Measurements from ENCODE around the gene TMEM220. TPM values are rescaled to one million over a fixed set of nuclear protein-coding genes. Genes with fewer than 3 reads are reported as not detected.
A peak's percentile ranks its signal among the peaks of the same experiment; 100 is the strongest.

TMEM220 gene
- total and polyA plus RNA-seq, 2 of the 4 experiments (the other 2 are of a cell fraction) = 1.1 to 1.9 TPM

DNA sequence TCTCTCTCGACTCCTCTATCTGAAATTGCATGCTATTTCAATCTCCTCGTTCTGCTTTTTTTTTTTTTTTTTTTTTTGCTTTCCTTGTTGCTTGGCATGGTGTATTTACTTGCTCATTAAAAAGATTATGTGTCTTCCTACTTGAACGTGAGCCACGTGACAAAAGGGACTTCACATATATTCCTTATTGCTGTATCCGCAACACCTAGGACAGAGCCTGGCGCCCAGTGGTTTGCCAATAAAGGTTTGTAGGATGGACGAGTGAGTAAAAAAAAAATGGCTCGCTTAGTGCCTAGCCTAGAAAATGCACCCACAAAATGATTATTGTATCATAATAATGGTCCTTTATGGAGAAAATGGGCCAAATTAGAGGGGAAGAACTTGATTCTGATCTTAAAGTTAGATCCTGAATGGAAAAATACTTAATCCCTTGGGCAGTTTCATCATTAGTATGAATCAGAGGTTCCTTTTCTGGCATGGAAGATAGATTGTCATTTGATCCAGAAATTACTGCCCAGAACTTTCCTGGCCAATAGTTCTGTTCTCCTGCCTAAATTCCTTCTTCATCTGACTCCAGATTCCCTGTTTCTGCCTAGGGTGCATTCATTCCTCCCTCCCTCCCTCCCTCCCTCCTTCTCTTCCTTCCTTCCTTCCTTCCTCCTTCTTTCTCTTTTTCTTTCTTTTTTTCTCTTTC is 13.6 kb upstream of the TMEM220 start:
- no peak overlapping the region for H2AK9ac ChIP-seq (replicated peaks; ENCODE audit: low read depth, low read length, poor library complexity)
- no peaks in the 10 kb centered on the region for H3K4me1 ChIP-seq (ENCODE audit: control insufficient read depth, insufficient read depth, low read length)
- H2AK5ac ChIP-seq (ENCODE audit: low read depth, low read length) = no peak overlapping the region
- H4K20me1 ChIP-seq (ENCODE audit: insufficient read depth, low read length) = no peaks in the 10 kb centered on the region
- intact Hi-C loops (cut with micrococcal nuclease) (no loop called here), dilution Hi-C loops (cut with HindIII; ENCODE audit: low sequenced_read_pairs, unreplicated experiment) (no loop called here), in situ Hi-C loops (cut with MboI; ENCODE audit: low sequenced_read_pairs) (no loop called here)
- no peak overlapping the region for H2BK20ac ChIP-seq (ENCODE audit: low read depth, low read length)
- DNase-seq (peak; percentile 38), ATAC-seq (ENCODE audit: low read depth) (0 out of 2 replicates have a peak, but pooled peaks have one; percentile 24)
- no peaks in the 10 kb centered on the region for H3K36me3 ChIP-seq (ENCODE audit: control insufficient read depth, insufficient read depth, low read length)
- TF ChIP-seq POLR2A (IDR thresholded peaks at IDR 0.05; ENCODE audit: low read depth, low read length) (no peak), SMC3 (IDR thresholded peaks at IDR 0.05; ENCODE audit: low read depth, low read length) (no peak), CEBPB (IDR thresholded peaks at IDR 0.05; ENCODE audit: low read depth, low read length) (no peak), RCOR1 (IDR thresholded peaks at IDR 0.05; ENCODE audit: insufficient replicate concordance, low read length) (no peak), MAZ (IDR thresholded peaks at IDR 0.05; ENCODE audit: borderline replicate concordance, low read depth, low read length) (no peak), RFX5 (IDR thresholded peaks at IDR 0.05; ENCODE audit: low read depth, low read length) (no peak)
- BruUV-seq (replicated peaks) = no TSS peak
- no peak overlapping the region for H3K14ac ChIP-seq (replicated peaks; ENCODE audit: low read depth, low read length)
- no peak overlapping the region for H3K9ac ChIP-seq (ENCODE audit: low read depth, low read length)
- H3K4me2 ChIP-seq (ENCODE audit: low read depth, low read length) = no peak overlapping the region
- no CpG with 5 or more reads among the region's 8 CpGs for WGBS, 2 experiments (ENCODE audit: extremely low coverage in 2 of 2, insufficient read length in 1 of 2)
- no peak overlapping the region for H2BK15ac ChIP-seq (ENCODE audit: low read depth, low read length)
- H3K79me1 ChIP-seq (ENCODE audit: low read depth in 1 of 2, low read length in 2 of 2) = no peaks in the 10 kb centered on the region
- no peak overlapping the region for H3K23ac ChIP-seq (ENCODE audit: low read depth, low read length)
- H3K18ac ChIP-seq (ENCODE audit: low read depth, low read length) = no peak overlapping the region
- H2BK120ac ChIP-seq (ENCODE audit: low read depth, low read length) = no peak overlapping the region
- no peak overlapping the region for H3K4me3 ChIP-seq (ENCODE audit: insufficient read depth, low read depth, low read length)
- POLR2A ChIA-PET (ENCODE audit: unreplicated experiment) = no interaction called here
- CTCF ChIA-PET = interaction anchor here (0.6 kb wide), 1 partner anchor 1141 kb away, joined by 4 read pairs; no protein-coding TSS in a partner anchor
- H2BK5ac ChIP-seq (ENCODE audit: low read depth, low read length, poor library complexity, severe bottlenecking) = no peak overlapping the region
- no peak overlapping the region for H3K27ac ChIP-seq (ENCODE audit: insufficient read depth, low read length)
- no peaks in the 10 kb centered on the region for H3K9me1 ChIP-seq (ENCODE audit: insufficient read depth, low read length)
- H4K8ac ChIP-seq (ENCODE audit: low read depth in 2 of 2, low read length in 2 of 2) = no peak overlapping the region
- no peak overlapping the region for H2AFZ ChIP-seq (replicated peaks; ENCODE audit: low read length, poor library complexity)
- H3K4ac ChIP-seq (ENCODE audit: low read depth, low read length) = no peak overlapping the region
- peaks cover 16% of the 10 kb centered on the region for H3K27me3 ChIP-seq (ENCODE audit: control insufficient read depth, insufficient read depth, low read length)
- no peak overlapping the region for H4K5ac ChIP-seq (ENCODE audit: low read depth, low read length)
- H3K9me3 ChIP-seq (ENCODE audit: control insufficient read depth, insufficient read depth, low read length) = no peaks in the 10 kb centered on the region
- no peak overlapping the region for H3K56ac ChIP-seq (ENCODE audit: extremely low read depth, insufficient read depth, low read length)
- no peak overlapping the region for H4K91ac ChIP-seq (ENCODE audit: insufficient read depth, low read depth, low read length)

Measured in IMR-90 (cell line).